ENCODE data around the gene XNDC1N.
"Not testable (repeated sequence)": the region's sequence is repeated elsewhere in the genome, so short reads cannot be mapped to it uniquely, and the experiment has no call there.

Gene XNDC1N

DNA sequence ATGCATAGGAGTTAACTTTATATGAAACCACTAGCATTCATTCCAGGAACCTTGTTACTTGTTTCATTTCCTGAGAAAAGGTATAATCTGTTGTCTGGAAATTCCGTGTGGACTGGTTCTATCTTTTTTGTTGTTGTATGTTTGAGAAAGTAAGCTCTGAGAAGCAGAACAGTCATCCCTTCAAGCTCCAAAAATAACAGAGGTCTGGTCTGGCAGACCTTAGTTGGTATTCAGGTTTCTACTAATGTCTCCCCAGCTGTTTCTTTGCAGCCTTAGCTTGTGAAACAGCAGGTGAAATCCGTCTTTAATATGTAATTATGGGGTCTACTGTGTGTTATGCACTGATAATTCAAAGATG lies 2.8 kb upstream of the XNDC1N start:
- DNase-seq, result no peak

DNA sequence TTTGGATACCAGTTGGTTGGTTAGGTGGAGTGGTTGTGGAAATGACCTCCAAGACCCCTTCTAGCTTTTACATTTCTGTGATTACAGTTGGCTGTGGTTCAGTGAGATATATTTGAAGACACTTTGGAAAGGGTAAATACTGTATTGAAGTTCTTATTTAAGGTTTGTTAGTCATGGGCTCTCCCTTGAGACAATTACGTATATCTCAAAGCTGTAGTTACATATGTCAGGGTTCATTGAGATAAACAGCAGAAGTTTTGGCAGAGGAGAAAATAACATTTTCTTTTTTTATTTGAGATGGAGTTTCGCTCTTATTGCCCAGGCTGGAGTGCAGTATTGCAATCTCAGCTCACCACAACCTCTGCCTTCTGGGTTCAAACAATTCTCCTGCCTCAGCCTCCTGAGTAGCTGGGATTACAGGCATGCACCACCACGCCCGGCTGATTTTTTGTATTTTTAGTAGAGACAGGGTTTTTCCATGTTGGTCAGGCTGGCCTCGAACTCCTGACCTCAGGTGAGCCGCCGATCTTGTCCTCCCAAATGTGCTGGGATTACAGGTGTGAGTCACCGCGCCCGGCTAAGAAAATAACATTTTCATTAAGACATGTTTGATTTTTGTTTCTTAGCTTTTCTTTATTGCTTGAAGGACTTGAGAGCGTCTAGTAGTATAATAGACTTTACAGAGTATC lies 2.3 kb upstream of the XNDC1N start:
- DNase-seq, result no peak

DNA sequence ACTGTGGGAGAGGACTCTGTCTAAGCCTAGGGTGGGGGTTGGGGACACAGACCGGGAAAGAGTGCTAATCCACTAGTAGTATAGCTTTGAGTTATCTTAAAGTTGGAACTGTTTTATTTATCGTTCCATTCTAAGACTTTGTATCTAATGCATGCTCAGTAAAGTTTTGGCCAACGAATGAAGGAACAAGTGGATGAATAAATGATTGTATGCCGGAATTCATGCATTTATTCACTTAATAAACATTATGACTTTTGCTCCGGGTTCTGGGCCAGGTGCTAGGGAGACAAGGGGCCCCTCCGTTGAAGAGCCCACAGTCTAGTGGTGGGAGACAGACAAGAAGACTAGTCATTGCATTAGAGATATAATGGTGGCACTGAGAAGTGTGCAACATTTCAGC lies 1.1 kb upstream of the XNDC1N start:
- no peak for DNase-seq

DNA sequence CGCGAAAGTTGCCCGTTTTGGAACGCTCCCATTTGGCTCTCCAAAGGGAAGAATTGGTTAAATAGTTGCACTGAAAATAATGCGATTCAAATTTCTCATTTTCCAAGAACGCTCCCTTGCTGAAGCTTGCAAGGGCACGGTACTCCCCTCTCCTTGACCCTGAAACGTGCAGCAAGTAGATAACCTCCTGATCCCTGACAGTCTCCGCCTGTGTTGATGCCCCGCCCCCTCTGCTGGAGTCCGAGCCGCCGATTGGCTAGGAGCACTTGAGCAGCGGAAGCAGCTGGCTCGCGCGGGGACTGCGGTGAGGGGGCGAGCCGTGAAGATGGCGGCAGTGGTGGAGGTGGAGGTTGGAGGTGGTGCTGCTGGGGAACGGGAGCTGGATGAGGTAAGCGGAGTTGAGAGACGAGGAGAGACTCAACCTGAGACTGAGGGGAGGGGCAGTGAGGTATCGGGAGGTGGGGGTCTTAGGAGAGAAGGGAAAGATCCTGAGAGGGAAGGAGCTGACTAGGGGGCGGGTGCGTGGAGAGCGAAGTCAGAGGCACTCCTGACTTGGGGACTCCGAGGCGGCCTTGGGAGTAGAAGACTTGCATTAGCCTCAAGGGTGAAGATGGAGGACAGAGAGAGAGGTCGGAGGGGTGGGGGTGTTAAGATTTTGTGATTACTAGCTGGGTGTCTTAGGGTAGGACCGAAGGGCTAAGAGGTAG lies 496 bp upstream of the XNDC1N start, which contains the start of gene RNF121:
Gene RNF121 (plus strand): TSS at position 310 of the 707 bp plus-strand sequence. CDS start 16 bp downstream, at position 326.
- peak; percentile 95 for DNase-seq

DNA sequence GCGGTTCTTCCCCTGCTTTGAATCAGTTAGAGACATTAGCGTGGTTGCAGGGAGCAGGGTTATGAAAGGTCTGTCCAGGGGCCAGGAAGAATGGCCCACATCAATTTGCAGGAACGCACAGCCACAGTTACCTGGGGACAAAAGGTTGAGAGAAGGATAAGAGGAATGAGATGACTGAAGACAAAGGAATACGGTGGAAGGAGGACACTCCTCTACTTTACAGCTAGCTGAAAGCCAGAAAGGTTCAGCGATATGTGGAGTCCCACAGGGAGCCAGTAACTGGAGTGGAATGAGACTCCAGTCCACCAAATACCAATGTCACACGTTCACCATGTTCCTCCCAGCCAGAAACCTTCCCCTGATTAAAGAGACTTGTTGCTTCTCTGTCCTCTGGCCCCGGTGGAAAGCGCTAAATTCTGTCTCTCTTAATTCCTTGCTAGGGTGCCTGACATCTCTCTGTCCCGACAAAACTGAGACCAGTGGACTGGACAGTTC lies 10.7 kb downstream of the XNDC1N start:
- peak; percentile 35 for DNase-seq

DNA sequence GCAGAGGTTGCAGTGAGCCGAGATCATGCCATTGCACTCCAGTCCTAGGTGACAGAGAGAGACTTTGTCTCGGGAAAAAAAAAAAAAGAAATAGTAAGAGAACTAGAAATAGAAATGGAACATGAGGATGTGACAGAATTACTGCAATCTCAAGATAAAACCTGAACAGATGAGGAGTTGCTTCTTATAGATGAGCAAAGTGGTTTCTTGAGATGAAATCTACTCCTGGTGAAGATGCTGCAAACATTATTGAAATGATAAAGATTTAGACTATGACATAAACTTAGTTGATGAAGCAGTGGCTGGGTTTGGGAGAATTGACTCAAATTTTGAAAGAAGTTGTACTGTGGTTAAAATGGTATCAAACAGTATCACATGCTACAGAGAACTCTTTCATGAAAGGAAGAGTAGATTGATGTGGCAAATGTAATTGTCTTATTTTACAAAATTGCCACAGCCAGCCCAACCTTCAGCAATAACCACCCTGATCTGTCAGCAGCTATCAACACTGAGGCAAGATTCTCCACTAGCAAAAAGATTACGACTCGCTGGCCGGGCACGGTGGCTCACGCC lies 13.7 kb downstream of the XNDC1N start:
- no peak for DNase-seq

DNA sequence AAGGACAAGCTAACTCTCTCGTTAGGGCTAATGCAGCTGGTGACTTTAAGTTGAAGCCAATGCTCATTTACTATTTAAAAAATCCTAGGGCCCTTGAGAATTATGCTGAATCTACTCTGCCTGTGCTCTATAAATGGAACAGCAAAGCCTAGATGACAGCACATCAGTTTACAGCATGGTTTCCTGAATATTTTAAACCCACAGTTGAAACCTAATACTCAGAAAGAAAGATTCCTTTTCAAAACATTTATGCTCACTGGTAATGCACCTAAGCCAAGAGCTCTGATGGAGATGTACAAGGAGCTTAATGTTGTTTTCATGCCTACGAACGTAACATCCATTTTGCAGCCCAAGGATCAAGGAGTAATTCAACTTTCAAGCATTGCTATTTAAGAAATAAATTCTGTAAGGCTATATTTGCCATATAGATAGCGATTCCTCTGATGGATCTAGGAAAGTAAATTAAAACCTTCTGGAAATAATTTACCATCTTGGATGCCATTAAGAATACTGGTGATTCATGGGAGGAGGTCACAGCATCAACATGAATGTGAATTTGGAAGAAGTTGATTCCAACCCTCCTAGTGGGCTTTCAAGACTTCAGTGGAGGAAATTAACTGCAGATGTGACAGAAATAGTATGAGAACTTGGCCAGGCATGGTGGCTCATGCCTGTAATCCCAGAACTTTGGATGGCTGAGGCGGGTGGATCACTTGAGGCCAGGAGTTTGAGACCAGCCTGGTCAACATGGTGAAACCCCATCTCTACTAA lies 14.5 kb downstream of the XNDC1N start:
- peak; percentile 93 for DNase-seq

DNA sequence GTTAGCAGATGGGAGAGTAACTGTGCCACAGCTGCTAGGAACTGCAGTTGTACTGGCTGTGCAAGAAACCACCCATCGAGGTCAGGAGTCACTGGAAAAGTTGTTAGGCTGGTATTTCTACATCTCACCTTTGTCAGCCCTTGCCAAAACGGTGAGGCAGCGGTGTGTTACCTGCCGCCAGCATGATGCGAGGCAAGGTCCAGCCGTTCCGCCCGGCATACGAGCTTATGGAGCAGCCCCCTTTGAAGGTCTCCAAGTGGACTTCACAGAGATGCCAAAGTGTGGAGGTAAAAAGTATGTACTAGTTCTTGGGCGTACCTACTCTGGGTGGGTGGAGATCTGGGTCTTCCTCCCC lies 16.4 kb downstream of the XNDC1N start:
- DNase-seq, result not testable (repeated sequence)

DNA sequence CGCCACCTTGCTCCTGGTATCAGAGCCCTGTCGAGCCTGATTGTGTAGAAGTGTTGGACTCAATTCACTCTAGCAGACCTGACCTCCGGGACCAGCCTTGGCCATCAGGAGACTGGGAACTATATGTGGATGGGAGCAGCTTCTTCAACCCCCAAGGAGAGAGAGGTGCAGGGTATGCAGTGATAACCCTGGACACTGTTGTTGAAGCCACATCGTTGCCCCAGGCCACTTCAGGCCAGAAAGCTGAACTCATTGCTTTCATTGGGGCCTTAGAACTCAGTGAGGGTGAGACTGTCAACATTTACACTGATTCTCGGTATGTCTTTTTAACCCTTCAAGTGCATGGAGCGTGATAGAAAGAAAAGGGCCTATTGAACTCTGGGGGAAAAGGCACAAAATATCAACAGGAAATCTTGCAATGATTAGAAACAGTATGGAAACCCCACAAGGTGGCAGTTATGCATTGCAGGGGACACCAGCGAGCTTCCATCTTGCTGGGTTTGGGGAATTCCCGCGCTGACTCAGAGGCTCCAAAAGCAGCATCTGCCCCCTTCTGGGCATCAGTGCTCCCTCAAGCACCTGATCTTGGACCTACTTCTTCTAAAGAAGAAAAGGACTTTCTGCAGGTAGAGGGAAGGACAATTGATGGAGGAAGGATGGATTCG lies 16.9 kb downstream of the XNDC1N start:
- peak; percentile 5 for DNase-seq

DNA sequence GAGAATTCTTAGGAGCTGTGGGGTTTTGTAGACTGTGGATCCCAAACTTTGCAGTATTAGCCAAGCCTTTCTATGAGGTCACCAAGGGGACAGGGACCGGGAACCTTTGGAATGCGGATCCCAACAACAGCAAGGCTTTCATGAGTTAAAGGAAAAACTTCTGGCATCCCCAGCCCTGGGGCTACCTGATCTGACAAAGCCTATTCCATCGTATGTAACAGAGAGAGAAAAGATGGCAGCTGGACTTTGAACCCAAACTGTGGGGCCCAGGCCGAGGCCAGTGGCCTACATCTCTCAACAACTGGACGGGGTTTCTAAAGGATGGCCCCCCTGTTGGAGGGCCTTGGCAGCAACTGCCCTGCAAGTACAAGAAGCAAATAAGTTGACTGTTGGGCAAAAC lies 17.6 kb downstream of the XNDC1N start:
- not testable (repeated sequence) for DNase-seq

DNA sequence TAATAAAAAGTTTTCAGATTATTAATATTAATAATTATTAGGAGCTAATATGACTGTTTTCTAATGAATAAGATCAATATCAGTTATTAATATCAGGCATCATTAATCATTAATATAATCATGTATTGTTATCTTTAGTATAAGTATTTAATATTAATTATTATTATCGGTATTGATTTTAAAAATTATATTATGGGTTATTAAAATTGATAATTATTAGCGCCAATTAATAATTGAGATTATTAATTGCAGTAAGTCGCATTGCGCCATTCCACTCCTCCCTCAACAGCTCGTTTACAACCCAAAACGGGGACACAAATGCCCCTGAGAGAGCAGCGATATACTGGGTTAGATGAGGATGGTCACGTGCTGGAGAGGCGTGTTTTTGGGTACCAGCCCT lies 20.2 kb downstream of the XNDC1N start:
- no peak for DNase-seq

DNA sequence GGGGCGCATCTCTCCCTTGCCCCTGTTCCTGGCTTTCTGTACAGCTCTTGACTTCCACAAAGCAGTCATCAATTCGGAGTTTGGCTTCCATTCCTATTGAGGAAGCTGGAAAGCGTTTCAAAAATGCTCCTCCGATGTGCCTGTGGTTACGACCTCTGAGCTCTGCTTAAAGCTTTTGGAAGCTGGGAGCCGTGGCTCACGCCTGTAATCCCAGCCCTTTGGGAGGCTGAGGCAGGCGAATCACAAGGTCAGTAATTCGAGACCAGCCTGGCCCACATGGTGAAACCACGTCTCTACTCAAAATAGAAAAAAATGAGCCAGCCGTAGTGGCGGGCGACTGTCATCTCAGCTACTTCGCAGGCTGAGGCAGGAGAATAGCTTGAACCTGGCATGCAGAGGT lies 27.3 kb downstream of the XNDC1N start:
- DNase-seq, result peak; percentile 86

DNA sequence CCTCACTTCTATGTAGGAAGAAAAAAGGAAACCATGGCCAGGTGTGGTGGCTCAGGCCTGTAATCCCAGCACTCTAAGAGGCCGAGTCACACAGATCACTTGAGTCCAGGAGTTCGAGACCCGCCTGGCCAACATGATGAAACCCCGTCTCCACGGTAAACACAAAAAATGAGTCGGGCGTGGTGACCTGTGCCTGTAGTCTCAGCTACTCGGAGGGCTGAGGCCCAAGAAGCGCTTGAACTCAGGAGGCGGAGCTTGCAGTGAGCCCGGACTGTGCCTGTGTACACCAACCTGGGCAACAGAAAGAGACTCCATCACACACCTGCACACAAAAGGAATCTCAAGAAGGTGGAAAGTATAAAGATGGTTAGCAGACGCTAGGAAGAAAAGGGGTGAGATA lies 32.4 kb downstream of the XNDC1N start:
- DNase-seq, result no peak

DNA sequence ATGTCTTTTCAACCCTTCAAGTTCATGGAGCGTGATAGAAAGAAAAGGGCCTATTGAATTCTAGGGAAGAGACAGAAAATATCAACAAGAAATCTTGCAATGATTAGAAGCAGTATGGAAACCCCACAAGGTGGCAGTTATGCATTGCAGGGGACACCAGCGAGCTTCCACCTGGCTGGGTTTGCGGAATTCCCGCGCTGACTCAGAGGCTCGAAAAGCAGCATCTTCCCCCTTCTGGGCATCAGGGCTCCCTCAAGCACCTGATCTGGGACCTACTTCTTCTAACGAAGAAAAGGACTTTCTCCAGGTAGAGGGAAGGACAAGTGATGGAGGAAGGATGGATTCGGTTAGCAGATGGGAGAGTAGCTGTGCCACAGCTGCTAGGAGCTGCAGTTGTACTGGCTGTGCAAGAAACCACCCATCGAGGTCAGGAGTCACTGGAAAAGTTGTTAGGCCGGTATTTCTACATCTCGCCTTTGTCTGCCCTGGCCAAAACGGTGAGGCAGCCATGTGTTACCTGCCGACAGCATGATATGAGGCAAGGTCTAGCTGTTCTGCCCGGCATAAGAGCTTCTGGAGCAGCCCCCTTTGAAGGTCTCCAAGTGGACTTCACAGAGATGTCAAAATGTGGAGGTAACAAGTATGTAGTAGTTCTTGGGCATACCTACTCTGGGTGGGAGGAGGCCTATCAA lies 39.1 kb downstream of the XNDC1N start:
- not testable (repeated sequence) for DNase-seq

DNA sequence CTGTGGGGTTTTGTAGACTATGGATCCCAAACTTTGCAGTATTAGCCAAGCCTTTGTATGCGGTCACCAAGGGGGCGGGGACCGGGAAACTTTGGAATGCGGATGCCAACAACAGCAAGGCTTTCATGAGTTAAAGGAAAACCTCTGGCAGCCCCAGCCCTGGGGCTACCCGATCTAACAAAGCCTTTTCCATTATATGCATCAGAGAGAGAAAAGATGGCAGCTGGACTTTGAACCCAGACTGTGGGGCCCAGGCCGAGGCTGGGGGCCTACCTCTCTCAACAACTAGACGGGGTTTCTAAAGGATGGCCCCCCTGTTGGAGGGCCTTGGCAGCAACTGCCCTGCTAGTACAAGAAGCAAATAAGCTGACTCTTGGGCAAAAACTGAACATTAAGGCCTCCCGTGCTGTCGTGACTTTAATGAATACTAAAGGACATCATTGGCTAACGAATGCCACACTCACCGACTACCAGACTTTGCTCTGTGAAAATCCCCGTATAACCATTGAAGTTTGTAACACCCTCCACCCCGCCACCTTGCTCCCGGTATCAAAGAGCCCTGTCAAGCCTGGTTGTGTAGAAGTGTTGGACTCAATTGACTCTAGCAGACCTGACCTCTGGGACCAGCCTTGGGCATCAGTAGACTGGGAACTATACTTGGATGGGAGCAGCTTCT lies 39.9 kb downstream of the XNDC1N start:
- DNase-seq, result not testable (repeated sequence)

DNA sequence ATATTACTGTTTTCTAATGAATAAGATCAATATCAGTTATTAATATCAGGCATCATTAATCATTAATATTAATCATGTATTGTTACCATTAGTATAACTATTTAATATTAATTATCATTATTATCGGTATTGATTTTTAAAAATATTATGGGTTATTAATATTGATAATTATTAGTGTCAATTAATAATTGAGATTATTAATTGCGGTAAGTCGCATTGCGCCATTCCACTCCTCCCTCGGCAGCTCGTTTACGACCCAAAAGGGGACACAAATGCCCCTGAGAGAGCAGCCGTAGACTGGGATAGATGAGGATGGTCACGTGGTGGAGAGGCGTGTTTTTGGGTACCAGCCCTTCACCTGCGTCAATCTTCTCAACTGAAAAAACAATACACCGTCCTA lies 42.6 kb downstream of the XNDC1N start:
- DNase-seq, result not testable (repeated sequence)
